Gastroesophageal sphincter (tissue), 3 donors: ENCODE data around the gene FRMPD4.

ENCODE experiments used
- EP300 ChIP-seq: sonication (generic); formaldehyde crosslinking; IDR thresholded peaks from one replicate; pipeline ENCODE4 v1.6.1; 2017; ENCODE audit warnings: antibody characterized with exemption, mild to moderate bottlenecking
- POLR2A ChIP-seq, 2 donors: fragments of 450-650 bp; IDR thresholded peaks; one replicate each; pipeline ENCODE4 v1.6.1; 2017; ENCODE audit warnings: antibody characterized with exemption in 2 of 2, mild to moderate bottlenecking in 2 of 2, moderate library complexity in 1 of 2
- POLR2AphosphoS5 ChIP-seq: sonication (generic); formaldehyde crosslinking; IDR thresholded peaks from one replicate; pipeline ENCODE4 v1.6.1; 2017; ENCODE audit warnings: antibody characterized with exemption
- TF ChIP-seq, protein P1 (sequence below), 4 experiments: fragments of 200-600 bp in 2 of 4; fragments of 450-650 bp in 2 of 4; sonication (generic) in 1 of 4; IDR thresholded peaks; one replicate each; pipeline ENCODE4 v1.5.1; 2017 to 2019; ENCODE audit warnings: antibody characterized with exemption in 4 of 4, mild to moderate bottlenecking in 2 of 4, moderate library complexity in 2 of 4

GRCh38 chrX:12721042-12721441, 582.8 kb downstream of the FRMPD4 start:
- TF ChIP-seq POLR2AphosphoS5 (no peak), EP300 (no peak), POLR2A (IDR thresholded peaks at IDR 0.05) (no peak)
- TF ChIP-seq, protein P1, sequence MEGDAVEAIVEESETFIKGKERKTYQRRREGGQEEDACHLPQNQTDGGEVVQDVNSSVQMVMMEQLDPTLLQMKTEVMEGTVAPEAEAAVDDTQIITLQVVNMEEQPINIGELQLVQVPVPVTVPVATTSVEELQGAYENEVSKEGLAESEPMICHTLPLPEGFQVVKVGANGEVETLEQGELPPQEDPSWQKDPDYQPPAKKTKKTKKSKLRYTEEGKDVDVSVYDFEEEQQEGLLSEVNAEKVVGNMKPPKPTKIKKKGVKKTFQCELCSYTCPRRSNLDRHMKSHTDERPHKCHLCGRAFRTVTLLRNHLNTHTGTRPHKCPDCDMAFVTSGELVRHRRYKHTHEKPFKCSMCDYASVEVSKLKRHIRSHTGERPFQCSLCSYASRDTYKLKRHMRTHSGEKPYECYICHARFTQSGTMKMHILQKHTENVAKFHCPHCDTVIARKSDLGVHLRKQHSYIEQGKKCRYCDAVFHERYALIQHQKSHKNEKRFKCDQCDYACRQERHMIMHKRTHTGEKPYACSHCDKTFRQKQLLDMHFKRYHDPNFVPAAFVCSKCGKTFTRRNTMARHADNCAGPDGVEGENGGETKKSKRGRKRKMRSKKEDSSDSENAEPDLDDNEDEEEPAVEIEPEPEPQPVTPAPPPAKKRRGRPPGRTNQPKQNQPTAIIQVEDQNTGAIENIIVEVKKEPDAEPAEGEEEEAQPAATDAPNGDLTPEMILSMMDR (IDR thresholded peaks at IDR 0.05), result no peak
